Endodermal cell (in vitro differentiated cells): Measurements from ENCODE around the gene METAP1D. TPM values are rescaled to one million over a fixed set of nuclear protein-coding genes. Genes with fewer than 3 reads are reported as not detected.

Source experiments
- DNase-seq: peaks from one replicate; pipeline ENCODE4 v3.0.0-alpha.2; 2017
- H3K27ac ChIP-seq: 2 replicates; pipeline ENCODE4 v1.5.1; 2013; ENCODE audit warnings: mild to moderate bottlenecking, low read depth, low read length, moderate library complexity
- H3K27me3 ChIP-seq: 2 replicates; pipeline ENCODE4 v1.6.1; 2013; ENCODE audit warnings: mild to moderate bottlenecking, low read length, moderate library complexity; ENCODE audit not compliant: insufficient read depth, control insufficient read depth, poor library complexity, severe bottlenecking
- H3K36me3 ChIP-seq: 2 replicates; pipeline ENCODE4 v1.7.0; 2013; ENCODE audit warnings: mild to moderate bottlenecking, low read length, moderate library complexity; ENCODE audit not compliant: control insufficient read depth, insufficient read depth
- H3K4me1 ChIP-seq: one replicate; pipeline ENCODE4 v1.7.0; 2013; ENCODE audit warnings: low read length; ENCODE audit not compliant: control insufficient read depth, insufficient read depth
- H3K4me3 ChIP-seq: 2 replicates; pipeline ENCODE4 v1.5.1; 2013; ENCODE audit warnings: mild to moderate bottlenecking, low read length, moderate library complexity
- H3K9ac ChIP-seq: 2 replicates; pipeline ENCODE4 v1.6.1; 2013; ENCODE audit warnings: mild to moderate bottlenecking, low read length, moderate library complexity; ENCODE audit not compliant: poor library complexity, severe bottlenecking; ENCODE audit errors: extremely low read depth
- H3K9me3 ChIP-seq: 2 replicates; pipeline ENCODE4 v1.6.1; 2013; ENCODE audit warnings: mild to moderate bottlenecking, low read length, moderate library complexity; ENCODE audit not compliant: control insufficient read depth
- H3K27ac Mint-ChIP-seq: 2 replicates; pipeline ENCODE4 v1.8.0; 2020; ENCODE audit warnings: mixed read lengths
- H3K27me3 Mint-ChIP-seq: 2 replicates; pipeline ENCODE4 v1.8.0; 2021; ENCODE audit warnings: mild to moderate bottlenecking, mixed read lengths; ENCODE audit not compliant: insufficient read depth
- H3K36me3 Mint-ChIP-seq: 2 replicates; pipeline ENCODE4 v1.8.0; 2020; ENCODE audit warnings: low read depth, mixed read lengths
- H3K4me1 Mint-ChIP-seq: 2 replicates; pipeline ENCODE4 v1.8.0; 2020; ENCODE audit warnings: mixed read lengths
- H3K4me3 Mint-ChIP-seq: 2 replicates; pipeline ENCODE4 v1.8.0; 2020; ENCODE audit warnings: mild to moderate bottlenecking, moderate library complexity, mixed read lengths
- H3K9me3 Mint-ChIP-seq: 2 replicates; pipeline ENCODE4 v1.8.0; 2020; ENCODE audit warnings: mild to moderate bottlenecking, mixed read lengths
- WGBS, 2 experiments: methylation state at CpG; one replicate each; pipeline versions ENCODE4 v1.1.5 to v1.1.7; 2013; ENCODE audit warnings: missing lambda C conversion rate in 2 of 2, mixed read lengths in 1 of 2; ENCODE audit not compliant: insufficient coverage in 1 of 2, insufficient read length in 1 of 2; 5-methylcytosine and 5-hydroxymethylcytosine counted together
- total RNA-seq, 2 donors: library from RNA; stranded (reverse); fragmentation: NEBNext Ultra II Directional in 1 of 2; extraction: Animal tissue kit (Norgen Biotek cat#: 25700) in 1 of 2; gene quantifications; 2 replicates in 1 of 2; 3 replicates in 1 of 2; pipeline ENCODE4 v1.2.1, GENCODE V29; 2021
- TF ChIP-seq, protein P1 (sequence below): fragments of 200-600 bp; sonication (generic); conservative IDR thresholded peaks from 2 replicates; pipeline ENCODE4 v1.5.0; 2021; ENCODE audit warnings: antibody characterized with exemption, mild to moderate bottlenecking

Gene METAP1D
- total RNA-seq, 2 donors from 2014 or later, result 6.0 to 6.5 TPM

DNA sequence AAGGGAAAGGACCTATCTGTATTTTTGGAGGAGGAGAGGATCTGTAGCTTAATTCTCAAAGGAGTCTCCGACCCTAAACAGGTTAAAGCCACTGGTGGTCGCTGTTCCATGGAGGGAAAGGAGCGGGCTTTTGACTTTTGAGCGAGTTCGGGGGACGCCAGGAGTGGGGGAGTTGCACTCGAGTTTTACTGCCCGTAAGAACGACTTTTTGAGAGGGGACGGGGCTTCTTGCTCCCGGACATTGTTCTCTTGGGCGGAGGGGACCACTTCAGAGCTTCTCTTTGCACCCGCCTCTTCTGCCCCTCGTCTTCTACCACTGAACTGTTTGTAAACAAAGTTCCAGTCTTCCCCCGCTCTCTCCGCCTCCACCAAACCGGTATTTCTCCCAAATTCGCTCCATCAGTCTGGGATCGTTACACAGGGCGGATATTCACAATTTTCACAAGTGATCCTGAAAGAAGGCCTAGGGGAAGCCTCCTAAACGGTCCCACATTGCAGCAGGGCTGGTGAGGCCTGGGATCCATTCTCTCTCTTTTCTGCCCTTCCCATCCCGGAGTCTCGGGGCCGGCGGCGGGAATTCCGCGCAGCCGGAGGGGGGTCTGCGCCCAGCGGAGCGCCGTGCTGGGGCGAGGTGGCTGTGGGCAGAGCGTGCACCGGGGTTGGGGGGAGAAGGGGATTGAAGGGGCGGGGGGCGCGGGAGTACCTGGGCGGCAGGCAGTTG is 96.3 kb downstream of the METAP1D start:
- H3K4me1 Mint-ChIP-seq, result peaks cover 25% of the 10 kb centered on the region
- peak; percentile 80 for DNase-seq
- H3K4me3 ChIP-seq, result peak overlapping the region; percentile 68
- no peaks in the 10 kb centered on the region for H3K36me3 Mint-ChIP-seq
- H3K9ac ChIP-seq, result no peak overlapping the region
- H3K4me3 Mint-ChIP-seq, result peak overlapping the region; percentile 48
- peak overlapping the region; percentile 47 for H3K27ac ChIP-seq
- TF ChIP-seq, protein P1, sequence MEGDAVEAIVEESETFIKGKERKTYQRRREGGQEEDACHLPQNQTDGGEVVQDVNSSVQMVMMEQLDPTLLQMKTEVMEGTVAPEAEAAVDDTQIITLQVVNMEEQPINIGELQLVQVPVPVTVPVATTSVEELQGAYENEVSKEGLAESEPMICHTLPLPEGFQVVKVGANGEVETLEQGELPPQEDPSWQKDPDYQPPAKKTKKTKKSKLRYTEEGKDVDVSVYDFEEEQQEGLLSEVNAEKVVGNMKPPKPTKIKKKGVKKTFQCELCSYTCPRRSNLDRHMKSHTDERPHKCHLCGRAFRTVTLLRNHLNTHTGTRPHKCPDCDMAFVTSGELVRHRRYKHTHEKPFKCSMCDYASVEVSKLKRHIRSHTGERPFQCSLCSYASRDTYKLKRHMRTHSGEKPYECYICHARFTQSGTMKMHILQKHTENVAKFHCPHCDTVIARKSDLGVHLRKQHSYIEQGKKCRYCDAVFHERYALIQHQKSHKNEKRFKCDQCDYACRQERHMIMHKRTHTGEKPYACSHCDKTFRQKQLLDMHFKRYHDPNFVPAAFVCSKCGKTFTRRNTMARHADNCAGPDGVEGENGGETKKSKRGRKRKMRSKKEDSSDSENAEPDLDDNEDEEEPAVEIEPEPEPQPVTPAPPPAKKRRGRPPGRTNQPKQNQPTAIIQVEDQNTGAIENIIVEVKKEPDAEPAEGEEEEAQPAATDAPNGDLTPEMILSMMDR, result peak; percentile 67
- 1 to 2% methylated on average over 18 to 40 of the region's 40 CpGs for WGBS, 2 experiments
- peaks cover 9% of the 10 kb centered on the region for H3K4me1 ChIP-seq
- no peaks in the 10 kb centered on the region for H3K9me3 Mint-ChIP-seq
- no peaks in the 10 kb centered on the region for H3K9me3 ChIP-seq
- H3K27ac Mint-ChIP-seq, result no peak overlapping the region
- H3K36me3 ChIP-seq, result no peaks in the 10 kb centered on the region
- H3K27me3 ChIP-seq, result peaks cover 100% of the 10 kb centered on the region
- peaks cover 99% of the 10 kb centered on the region for H3K27me3 Mint-ChIP-seq

DNA sequence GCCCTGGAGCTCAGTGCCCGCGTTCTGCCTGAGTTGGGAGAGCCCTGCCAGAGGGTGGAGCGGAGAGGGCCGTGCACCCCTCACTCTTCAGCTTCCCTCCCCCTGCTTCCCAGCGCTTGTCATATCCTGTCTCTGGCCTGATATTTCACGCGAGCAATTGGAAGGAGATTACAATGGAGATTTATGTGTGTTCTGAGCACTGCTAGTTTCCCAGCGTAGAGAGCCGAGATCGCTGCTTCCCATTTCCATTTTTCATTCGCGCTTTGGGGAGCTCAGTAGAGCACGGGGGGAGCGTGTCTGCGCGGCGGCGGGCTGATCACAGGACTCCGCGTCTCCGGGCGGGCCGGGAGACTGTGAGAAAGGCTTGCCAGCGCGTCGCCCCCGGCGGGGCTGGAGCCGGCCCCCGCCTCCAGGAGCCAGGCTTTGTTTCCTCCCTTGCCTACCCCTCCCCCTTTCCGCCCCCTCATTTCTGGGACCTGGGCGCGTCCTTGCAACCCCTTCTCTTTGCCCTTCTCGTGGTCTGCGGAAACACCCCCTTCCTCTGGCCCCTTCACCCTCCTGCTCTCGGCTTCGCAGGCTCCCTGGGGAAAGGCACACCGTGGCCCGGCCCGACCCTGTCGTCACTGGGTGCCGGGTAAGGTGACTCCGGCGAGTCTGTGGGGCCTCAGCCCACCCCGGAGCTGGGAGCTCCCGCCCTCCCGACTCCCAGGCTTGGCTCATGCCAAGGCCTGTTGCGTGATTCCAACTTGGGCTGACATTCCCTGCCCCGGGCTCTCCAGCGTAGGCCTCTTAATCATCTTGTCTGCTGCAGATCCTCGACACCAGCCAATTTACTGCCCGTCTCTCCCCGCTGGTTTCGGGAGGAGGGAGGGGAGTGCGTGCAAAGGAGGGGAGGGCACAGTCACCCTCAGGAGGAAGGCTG is 97.1 kb downstream of the METAP1D start:
- TF ChIP-seq, protein P1, result no peak
- Histone ChIP-seq H3K4me1 (peaks cover 14% of the 10 kb centered on the region), H3K4me3 (peak overlapping the region; percentile 68), H3K9me3 (no peaks in the 10 kb centered on the region), H3K27ac (peak overlapping the region; percentile 69), H3K9ac (no peak overlapping the region), H3K27me3 (peaks cover 100% of the 10 kb centered on the region), H3K36me3 (no peaks in the 10 kb centered on the region)
- Mint-ChIP-seq H3K27me3 (peaks cover 99% of the 10 kb centered on the region), H3K4me1 (peaks cover 30% of the 10 kb centered on the region), H3K4me3 (peak overlapping the region; percentile 48), H3K9me3 (no peaks in the 10 kb centered on the region), H3K36me3 (no peaks in the 10 kb centered on the region), H3K27ac (no peak overlapping the region)
- WGBS, 2 experiments, result 0 to 1% methylated on average over 8 to 55 of the region's 55 CpGs
- peak; percentile 78 for DNase-seq

DNA sequence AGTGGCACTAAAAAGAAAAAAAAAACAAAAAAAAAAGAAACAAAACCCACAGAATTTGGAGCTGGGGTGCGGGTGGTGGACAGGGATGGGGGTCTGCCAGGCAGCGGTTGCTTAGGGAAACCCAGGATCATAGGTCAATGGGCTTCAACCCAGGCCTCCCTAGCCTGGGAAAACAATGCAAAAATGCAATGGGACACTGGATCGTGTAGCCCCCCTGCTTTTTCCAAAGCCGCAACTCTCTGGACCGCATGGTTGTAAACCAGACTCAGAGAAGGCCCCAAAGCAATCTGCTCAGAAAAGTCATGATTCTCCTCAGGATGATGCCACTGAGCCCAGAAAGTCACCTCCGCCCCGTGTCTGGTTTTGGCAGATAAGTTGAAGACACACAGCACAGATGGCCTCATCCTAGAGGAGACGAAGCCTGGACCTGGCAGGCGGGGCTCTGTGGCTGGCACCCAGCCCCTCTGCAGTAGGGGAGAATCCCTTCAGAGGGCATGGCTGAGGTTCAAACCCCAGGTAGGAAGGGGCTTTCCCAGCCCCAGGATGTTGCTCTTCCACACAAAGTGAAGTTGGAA is 97.9 kb downstream of the METAP1D start:
- H3K27ac Mint-ChIP-seq, result no peak overlapping the region
- no peak overlapping the region for H3K4me3 ChIP-seq

More for the DNA sequence above, 97.9 kb downstream of the METAP1D start:
- Mint-ChIP-seq H3K9me3 (no peaks in the 10 kb centered on the region), H3K4me3 (peak overlapping the region; percentile 48), H3K27me3 (peaks cover 98% of the 10 kb centered on the region), H3K36me3 (no peaks in the 10 kb centered on the region), H3K4me1 (peaks cover 31% of the 10 kb centered on the region)
- Histone ChIP-seq H3K36me3 (no peaks in the 10 kb centered on the region), H3K9ac (no peak overlapping the region), H3K4me1 (peaks cover 14% of the 10 kb centered on the region), H3K27ac (no peak overlapping the region), H3K9me3 (no peaks in the 10 kb centered on the region), H3K27me3 (peaks cover 100% of the 10 kb centered on the region)
- 19 to 29% methylated on average over 3 to 9 of the region's 9 CpGs for WGBS, 2 experiments
- TF ChIP-seq, protein P1, result no peak
- DNase-seq, result no peak
